NCI-H526 (cell line): ENCODE data around the gene BUD23.

Experiments
- DNase-seq, 2 experiments: peaks; one replicate each; lab custom pipeline; 2025; lab: John Stamatoyannopoulos, UW

Gene BUD23

GRCh38 chr7:73742753-73743641, 59.6 kb downstream of the BUD23 start:
- DNase-seq = peak; percentile 96 to 98

- DNase-seq = no peak
These were observed 63.0 kb downstream of the BUD23 start for GRCh38 chr7:73746378-73746777.
